Kasumi-1 (cell line): ENCODE results near the gene SDK2.

Source experiments
- DNase-seq, 2 experiments: peaks; one replicate each; lab custom pipeline; 2025; lab: John Stamatoyannopoulos, UW

The SDK2 gene

DNA sequence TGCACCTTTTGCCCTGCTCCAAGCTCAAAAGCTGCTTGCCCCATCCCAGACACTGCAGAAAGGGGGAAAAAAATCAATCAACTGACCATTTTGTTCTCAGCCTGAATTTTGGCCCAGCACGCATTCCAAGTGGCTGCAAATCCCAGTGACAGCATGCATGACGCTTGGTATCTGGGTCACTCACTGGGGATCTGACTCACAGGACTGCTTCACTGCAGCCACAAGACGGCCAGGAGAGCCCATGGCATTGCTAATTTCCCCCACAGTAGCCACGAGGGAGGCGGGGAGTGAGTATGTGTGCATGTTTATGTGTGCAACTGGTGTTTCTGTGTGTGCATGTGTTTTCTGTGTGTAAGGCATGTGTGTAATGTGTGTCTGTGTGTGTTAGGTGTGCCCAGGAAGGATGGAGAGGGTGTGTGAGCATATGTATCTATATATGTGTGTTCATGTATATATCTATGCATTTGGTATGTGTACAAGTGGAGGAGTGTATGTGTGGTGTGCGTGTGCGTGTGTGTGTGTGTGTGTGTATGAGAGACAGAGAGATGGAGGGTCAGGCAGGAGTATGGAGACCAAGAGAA is 33.8 kb downstream of the SDK2 start:
- DNase-seq = no peak

DNA sequence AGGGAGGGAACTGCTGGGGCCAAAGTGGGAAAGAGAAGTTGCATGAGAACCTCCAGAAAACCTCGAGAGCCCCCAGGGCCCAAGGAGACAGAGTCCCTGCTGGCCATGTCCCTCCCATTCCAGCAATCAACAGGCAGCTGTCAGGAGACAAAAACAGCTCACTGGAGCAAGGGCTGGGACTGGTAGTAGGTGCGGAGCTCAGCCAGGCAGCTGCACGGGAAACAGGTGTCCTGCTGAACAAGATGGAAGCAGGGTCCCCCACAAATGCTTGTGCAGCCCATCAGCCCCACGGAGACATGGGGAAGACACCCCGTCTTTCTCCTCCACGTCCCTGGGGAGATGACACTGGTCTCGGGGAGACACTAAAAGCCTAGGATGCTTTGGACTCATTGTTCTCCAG is 34.5 kb downstream of the SDK2 start:
- no peak for DNase-seq

DNA sequence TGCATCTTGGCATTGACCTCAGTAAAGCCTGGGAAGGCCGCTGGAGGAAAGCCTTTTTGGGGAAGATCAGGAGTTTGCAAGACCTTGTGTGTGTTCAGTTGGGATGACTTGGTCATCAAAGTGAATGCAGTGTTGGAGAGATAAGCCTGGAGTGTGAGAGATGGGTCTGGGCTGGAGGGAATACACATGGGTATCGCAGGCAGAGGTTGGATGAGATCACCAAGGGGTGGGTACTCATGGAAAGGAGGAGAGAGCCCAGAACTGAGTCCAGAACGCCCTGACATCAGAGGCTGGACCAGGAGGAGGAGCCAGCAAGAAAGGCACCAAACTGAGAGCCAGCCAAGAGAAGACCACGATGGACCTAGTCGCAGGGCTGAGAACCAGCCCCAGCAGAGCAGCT is 35.2 kb downstream of the SDK2 start:
- no peak for DNase-seq

DNA sequence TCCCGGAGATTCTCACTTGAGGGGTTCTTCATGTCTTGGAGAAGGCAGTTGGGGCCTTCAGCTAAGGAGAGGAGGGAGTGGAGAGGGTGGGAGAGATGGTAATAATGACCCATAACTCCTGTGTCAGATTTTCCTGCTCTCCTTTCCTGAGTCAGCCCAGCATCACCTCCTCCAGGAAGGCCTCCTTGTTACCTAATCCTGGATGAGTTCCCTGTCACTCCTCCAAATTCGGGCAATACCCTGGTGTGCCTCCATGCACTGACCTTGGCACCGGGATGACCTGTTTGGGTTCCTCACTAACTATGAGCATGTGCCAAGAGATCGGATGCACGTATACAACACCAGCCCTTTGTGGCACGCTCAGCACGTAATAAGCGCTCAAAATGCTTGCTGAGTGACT is 38.8 kb downstream of the SDK2 start:
- no peak for DNase-seq

DNA sequence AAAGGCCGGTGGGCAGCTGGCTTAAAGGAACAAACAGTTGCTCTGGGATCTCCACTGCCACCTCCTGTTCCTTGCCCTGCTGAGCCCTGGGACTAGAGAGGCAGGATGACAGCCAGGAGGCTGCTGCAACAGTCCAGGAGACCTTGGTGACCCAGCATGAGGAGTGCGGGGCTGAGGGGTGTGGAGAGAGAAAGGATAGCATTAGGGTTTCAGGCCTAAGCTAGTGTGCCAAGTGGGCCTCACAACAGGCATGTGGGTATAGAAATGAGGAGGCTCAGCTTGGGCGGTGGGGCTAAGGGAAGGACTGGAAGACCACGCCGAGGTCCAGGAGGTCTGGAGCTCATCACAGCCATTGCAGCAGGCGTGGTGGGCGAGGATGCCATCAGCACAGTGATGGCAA is 39.8 kb downstream of the SDK2 start:
- DNase-seq = no peak

DNA sequence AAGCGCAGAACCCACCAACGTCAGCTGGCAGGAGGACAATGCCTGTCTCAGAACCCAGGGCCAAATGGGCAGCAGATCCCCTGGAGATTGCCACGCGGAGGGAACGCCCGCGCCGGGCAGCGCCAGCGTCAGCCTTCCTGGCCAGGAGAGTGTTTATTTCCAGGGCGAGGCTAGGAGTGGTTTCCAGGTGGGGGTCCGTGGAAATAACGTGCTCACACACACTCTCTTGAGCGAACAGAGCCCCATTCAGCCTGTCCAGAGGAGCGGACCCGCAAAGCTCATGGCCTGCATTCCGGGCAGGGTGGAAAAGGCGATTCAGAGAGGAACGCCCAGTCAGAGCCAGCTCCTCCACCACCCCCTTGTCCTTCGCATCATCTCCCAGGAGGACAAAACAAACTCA is 40.3 kb downstream of the SDK2 start:
- DNase-seq = no peak

DNA sequence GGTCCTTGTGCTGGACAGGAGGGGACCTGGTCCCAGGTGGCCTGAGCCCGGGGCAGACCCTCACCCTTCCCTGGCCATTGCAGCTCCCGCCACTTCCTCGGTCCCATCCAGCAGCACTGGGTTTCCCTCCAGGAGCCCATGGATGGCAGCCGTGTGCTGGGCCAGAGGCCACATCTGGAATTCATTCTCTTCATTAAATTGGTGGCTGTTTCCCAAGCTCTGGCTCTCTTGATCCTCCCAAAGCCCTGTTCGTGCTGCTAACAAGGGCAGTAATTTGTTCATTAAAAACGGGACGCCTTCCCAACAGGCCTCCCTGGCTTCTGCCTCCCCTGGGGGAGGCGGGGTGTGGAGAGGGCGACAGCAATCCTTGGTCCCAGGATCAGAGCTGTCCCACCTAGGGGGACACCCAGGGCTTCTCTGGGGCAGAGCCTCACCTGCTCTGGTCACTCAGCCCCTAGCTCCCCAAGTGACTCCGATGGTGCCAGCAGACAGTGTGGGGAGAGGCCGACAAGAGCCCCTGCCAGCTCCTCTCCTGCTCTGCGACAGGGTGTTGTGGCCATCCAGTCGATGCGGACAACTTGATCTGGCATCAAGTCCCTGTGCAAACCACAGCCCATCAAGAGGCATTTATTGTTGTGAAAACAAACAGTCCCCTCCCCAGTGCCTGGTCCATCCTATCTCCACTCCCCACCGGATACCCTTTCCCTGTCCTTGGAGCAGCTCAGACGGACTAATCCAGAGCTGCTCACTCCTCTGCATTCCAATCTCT is 44.0 kb downstream of the SDK2 start:
- no peak for DNase-seq

DNA sequence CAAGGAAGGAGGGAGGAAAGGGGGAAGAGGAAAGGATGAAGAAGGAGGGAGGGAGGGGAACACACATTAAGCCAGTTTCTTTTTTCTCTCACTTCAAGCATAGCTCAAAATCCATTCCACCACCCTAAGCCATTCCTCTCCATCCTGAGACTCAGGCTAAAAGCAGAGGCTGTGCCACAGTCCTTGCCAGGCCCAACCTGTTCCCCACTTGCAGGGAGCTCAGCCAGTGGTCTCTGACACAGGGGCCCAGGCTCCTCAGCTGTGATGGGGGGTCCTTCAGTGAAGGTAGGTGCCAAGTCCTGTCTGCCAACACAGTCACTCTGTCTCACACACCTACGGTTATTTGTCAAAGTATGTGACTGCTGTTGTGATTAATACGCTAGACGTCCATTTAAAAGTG is 44.6 kb downstream of the SDK2 start:
- no peak for DNase-seq

DNA sequence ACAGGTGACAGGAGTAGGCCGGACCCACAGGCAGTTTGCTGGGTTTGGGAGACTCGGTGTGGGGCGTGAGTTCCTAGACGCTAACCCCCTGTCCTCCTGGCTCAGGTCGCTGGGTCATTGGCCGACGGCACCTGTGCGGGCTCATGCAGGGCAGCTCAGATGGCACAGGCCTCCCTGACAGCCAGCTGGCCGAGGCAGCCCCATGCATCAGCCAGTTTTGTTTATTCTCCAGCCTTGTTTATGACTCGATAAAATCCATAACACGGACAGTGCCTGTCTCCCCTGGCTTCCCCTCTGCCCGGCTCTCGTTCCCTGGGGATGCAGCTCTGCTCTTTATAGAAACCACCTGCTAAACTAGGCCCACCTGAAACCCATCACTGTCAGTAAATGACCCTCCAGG is 46.0 kb downstream of the SDK2 start:
- DNase-seq = no peak

DNA sequence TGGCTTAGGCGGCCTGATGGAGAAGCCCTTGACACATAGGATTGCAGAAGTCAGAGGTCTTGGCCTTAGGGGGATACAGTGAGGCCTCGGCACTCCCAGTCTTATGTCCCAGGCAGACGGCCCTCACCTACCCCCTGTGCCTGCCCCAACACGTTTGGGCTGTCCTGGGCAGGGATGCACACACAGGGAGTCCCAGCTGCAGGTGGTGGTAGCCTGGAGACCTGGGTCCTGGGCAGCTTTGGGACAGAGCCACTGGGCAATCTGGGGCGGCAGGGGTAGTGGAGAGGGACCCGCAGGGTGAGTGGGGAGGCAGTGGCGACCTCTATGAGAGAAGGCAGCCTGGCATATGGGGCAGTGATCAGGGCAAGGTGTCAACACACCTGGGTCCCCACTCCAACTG is 48.3 kb downstream of the SDK2 start:
- no peak for DNase-seq

DNA sequence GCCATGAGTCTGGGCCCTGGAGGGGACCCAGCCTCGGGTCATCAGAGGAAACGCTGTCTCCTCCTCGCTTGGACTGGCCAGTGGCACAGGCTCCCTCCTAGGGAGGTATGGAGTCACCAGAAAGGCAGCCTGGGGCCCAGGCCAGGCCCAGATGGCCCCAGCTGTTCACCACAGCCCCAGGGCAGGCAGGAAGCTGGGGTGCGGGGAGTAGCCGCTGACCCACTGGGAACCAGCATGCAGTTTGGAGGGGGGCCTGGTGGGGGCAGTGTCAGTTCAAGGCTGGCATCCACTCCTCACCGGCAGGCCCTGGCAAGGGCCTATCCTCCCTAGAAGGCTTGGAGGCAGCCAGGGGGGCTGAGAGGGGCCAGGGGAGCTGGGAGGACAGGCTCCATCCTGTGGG is 48.8 kb downstream of the SDK2 start:
- DNase-seq = no peak

DNA sequence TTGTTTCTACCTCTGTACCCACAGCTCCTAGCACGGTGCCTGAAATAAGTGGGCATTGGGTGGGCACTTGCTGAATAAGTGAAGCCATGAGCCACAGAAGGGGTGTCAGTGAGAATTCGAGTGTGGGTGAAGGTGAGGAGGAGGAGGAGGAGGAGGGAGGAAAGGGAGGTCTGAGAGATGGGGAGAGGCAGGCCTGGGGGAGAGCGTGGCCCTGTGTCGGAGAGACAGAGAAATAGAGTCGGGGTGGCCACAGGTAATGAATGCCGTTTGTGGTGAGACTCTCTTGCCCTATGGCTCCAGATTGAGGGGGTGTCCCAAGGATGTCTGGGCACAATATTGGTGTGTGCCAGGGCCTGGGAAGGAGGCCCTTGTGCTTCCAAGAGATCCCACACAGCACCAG is 49.2 kb downstream of the SDK2 start:
- no peak for DNase-seq

DNA sequence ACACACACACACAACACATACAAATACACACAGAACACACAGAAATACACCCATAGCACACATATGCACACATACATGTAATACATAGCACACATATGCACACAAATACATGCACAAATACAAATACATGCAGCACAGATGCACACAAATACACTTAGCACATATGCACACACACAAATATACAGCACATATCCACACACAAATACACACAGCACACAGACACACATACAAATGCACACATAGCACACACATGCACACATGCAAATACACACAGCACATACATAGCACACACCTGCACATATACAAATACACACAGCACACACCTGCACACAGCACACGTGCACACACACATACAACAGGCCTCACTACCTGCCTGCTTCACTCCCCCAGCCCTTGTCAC is 49.6 kb downstream of the SDK2 start:
- no peak for DNase-seq

DNA sequence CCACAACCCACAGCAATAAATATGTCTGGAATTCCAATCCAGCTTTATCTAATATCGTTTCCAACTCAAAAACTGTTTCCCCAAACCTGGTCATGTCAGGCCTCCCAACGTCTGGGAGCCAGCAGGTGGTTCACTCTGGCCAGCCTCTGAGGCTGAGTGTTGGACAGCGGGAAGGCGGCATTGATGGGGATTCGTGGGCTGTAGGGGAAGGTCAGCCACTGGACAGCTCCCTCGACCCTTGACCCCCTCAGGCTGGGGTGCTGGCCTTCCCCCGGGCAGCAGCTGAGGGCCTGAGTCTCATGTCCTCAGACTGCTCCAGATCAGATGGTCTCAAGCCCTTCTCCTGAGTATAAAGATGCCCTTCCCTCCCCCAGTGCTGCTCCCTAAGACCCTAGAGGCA is 50.2 kb downstream of the SDK2 start:
- no peak for DNase-seq

DNA sequence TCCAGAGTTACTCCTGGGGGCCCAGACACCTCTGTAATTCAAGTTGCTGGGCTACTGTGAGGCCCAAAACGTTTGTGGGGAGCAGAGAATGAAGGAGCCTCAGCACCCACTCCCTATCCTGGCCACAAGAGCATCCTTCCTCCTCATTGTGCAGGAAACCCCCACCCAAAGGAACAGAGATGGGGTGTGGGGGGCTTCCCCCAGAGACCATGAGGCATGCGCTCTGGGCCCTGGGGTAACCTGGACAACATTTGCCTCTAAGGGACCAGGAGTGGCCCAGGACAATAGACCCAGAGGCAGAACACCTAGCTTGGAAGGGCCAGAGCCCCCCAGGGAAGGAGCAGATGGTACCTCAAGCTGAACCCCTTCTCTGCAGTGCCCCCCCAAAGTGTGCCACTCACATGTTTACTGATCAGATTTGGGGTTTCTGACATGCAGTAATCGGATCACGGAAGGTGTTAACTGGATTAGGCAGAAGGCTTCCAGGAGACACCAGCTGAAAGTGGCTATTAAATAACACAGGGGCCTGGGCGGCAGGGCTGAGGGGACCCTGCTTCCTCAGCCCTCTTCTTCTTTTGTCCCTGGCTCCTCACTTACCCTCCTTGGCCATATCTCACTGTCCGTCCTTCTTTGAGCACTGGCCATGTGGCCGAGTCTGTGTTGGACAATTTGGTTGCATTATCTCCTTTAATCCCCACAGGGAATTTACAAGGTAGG is 50.8 kb downstream of the SDK2 start:
- DNase-seq = no peak

DNA sequence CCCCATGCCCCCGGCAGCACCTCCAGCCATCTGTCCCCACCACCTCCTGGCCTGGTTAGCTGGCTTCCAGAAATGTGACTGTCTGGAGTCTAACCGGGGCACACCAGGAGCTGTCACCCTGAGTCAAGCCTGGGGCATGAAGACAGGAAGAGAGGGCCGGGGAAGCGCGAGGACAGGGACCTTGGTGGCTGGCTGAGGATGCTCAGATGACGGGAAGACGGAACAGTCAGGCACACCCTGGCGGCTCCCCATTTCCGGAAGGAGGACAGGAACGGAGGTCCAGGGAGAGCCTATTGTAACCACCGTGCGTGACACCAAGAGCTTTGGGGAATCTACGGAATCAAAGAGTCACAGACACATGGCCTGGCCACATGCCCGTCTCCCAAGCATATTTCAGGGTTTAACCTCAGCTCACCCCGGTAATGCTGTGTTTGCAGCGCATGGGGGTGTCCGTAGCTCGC is 51.7 kb downstream of the SDK2 start:
- peak in 1 of 2 experiments; percentile 2 for DNase-seq

DNA sequence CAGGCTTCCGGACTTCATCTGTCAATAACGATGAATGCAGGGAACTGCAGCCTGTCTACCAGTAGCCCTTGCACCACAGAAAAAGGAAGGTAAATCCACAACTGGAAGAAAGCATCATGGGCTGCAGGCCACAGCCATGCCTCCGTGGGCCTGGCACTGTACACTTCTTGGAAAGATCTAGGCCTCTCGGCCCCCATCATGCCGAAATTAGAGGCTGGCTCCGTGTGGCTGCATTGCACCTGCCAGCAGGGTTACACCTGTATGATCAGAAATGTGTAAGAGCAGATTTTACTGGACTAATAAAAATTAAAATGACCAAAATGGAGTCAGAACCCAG is 52.2 kb downstream of the SDK2 start:
- DNase-seq = no peak

DNA sequence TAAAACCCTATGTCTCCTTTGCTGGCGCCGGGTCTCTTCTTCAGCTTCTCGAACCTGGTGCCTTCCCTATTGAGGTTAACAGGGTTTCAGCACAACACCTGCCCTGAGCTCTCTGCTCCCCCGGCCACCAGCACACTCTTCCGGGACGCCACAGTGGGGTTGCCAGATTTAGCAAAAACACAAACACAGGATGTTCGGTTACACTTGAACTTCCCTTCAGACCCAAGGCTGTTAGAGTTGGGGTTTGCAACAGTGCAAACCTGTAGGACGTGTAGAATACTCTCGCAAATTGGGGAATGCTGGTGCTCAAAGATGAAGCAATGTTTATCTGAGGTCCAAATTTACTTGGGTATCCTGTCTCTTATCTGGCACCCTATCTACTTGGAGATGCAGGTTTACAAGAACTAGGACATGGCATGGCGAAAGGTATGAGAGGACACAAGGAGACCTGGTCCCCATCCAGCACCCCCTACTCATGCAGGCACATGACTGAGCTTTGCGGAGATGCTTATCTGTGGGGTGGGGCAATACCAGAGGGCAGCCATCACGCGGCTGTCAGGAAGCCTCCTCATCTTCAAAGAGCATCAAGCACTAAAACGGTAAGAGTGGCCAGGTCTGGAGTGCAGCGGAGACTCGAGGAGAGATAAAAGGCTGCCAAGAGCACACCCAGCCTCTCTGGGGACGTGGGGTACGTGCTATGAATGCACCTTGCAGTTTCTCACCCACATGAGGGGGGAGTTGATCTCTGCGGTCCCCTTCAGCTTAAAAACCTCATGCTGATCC is 52.8 kb downstream of the SDK2 start:
- DNase-seq = no peak

DNA sequence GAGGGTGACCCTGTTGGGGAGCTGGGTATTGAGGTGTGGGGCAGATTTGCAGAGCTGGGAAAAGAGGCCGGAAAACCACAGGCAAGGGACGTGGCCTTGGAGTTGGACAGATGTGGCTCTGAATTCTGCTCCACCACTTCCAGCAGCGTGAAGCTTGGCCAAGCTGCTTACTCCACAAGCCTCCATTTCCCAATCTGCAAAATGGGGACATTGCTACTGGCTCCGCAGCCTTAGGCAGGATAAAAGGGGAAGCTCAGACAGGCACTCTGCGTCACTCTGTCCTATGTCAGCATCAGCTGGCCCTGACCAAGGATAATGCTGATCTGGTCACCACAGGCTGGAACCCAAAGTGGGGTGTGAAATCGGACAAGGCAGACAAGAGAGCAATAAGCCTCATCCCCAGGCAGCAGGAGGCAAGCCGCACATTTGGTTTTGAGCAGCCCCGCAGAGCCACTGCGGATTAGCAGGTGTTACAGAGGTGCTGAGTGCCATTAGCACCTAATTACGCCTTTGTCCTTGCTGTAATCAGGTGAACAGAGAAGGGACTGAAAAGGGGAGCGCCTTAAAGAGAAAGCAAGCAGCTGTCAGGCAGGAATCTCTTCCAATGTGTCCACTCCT is 54.8 kb downstream of the SDK2 start:
- no peak for DNase-seq

DNA sequence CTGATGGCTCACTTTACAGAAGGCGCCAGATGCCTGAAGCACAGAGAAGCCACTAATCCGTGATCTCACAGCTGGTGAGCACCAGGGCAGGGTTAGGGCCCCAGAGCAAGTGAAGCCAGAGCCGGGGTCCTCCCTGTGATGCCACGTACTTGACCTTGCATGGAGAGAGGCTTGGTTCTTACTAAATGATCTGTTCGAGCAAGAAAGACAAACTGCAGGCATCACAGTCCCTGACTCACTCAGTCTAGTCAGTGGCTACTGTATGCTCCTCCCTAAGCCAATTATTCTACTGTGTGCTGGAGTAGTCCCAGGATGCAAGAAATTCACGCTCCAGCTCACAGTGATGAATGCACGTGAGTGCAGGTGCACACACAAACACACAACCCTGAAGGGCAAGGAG is 55.4 kb downstream of the SDK2 start:
- DNase-seq = no peak

DNA sequence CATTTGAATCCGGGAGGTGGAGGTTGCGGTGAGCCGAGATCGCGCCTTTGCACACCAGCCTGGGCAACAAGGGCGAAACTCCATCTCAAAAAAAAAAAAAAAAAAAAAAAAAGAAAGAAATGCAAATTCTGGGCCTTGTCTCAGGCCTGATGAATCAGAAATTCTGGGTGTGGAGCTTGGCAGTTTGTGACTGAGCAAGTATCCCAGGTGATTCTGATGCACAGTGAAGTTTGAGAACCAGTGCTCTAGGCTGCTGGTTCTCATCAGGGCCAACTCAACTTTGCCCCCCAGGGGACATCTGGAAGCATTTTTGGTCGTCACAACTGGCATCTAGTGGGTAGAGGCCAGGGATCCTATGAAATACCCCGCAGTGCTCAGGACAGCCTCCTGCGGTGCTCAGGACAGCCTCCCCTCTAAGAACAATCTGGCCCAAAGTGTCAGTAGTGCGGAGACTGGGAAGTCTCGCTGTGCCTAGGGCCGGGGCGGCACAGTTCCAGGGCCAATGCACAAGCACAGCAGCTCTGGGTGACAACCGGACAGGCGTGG is 55.9 kb downstream of the SDK2 start:
- DNase-seq = no peak
